Glomerular visceral epithelial cell (primary cell): ENCODE results near the gene AUTS2.

Experiments used
- DNase-seq: peaks from one replicate; pipeline ENCODE4 v3.0.0-alpha.2; 2016; ENCODE audit errors: extremely low spot score

AUTS2 gene

DNA sequence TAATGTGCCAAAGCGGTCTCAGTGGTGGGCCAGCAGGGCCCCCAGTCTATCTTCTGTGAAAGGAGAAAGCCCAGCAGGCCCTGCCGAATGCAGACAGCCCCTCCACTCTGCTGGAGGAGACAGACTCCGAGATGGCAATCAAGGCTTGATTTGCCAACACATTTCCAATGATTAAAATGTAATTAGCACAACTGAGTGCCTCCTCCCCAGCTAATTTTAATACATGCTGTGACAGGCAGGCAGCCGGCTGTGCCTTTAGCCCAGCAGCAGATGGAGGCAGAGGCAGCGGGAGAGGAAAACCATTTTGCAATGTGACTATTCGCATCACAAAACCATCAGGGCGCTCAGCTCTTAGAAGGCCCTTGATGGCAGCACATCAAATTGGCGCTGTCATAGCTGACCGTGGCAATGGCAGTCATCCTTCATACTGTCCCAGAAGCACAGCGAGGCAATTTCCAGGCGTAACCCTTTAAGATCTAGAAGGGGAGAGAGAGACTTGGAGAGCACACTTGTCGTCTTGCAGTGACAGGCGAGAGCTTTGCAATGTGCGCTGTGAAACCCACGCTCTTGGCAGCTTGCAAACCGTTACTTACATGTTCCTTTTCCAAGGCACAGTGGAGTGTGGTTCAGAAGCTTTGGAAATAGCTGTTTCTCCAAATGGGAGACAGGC, 818.8 kb downstream of the AUTS2 start:
- no peak for DNase-seq

DNA sequence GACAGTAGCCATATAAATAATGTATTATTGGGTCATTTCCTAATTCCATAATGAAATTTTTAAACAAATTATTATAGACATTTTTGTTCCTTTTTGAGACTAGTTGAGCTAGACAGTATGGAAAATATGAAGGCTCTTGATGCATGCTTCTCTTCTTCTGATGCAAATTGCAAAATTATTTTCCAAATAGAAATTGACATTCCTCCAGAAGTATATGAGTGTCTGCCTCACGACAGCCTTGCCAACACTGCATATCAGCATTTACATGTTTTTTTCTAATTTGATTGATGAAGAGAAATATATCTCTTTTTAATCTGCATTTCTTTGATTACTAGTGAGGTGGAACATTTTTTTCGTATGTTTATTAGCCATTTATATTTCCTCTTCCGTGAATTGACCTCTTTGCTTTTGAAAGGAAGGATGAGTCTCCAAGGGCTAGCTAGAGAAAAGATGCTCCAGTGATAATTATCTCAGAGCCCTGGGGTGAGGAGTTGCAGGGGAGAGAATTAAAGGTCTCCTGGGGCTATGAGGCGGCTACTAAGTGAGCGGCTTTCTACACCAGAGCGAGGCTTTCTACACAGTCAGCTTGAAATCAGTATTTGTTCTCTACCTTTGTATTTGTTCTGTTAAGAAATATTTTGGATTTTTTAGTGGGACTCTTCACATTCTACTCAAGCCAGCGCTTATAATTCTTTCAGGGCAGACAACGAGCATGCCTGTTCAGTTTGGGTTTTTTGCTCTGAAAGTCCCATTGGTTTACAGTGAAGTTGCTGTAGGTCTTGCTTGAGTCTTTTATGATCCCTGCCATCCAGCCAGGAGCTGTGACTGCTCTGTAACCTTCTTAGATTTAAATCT, 821.5 kb downstream of the AUTS2 start:
- DNase-seq, result no peak

DNA sequence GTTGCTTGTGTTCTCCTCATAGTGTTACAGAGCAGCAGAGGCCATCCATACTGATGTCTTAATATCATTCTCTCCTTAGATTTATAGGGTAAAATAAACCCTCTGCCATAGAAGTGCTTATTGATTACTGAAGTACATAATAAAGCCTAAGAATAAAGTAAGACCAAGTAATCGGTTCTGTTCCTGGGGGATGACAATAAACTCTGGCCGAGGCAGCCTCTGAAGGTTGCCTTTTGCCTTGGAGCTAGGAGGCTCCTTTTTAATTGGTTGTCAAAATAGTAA, 822.0 kb downstream of the AUTS2 start:
- no peak for DNase-seq

DNA sequence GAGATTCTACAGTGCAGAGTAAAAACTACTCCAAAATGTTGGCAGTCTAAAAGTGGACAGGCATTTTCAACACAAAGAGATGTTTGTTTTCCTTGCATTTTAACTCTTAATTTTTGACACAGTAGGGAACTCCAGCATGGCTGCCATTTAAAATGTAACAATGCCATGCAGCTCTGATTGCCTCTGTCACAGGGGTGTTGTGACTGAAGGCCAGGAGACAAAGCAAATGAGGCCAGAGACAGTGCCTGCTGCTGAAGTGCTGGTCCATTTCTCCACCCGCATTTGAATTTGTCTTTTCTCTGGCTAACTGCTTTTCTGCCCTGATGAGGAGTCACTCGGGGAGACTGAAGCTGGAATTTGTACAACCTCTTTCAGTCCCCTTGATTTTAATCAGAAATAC, 823.0 kb downstream of the AUTS2 start:
- DNase-seq, result no peak

DNA sequence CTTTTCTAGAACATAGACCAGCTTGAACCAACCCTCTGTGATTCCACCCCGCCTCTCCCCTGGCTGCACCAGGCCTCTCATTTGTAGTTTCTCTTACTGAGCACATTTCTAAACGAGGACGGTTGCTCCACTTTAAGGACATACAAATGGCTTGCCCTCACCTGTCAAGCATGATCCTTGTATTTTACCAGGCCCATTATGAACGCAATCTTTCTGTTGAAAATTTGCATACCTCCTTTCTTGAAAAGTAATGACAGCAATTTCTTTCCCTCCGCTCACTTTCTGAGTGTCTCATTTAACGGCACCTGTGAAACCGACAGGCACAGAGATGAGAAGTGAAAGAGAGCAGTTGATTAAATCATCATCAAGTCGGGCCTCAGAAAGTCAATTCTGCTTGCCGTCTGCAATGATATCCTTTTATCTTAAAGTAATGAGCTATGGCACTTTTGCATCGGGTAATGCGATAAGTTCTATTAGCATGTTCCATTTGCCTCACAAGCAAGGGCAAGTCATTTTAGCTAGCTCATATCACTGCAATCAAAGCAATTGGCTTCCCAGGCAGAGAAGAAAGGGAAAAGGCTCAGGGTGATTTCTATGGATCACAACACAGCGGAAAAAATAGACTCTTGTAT, 828.1 kb downstream of the AUTS2 start:
- no peak for DNase-seq

DNA sequence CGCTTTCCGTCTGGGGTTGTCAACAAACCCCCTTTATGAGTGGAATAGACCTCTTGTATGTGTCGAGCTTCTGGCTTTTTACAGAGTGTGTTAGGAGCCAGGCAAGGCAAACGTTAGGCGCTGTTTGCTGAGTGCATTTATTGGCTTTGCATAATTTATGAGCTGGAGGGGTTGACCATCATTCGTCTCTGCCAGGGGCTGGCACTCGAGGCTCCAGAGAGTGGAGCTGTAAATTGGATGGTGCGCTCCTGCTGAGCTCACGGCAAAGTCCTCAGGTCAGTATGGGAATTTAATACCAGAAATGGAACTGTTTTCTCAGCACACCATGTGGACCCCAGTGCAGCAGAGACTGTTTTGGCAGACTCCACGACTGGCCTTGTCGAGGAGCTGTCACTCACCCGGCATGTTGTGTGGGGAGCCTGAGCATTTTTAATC, 834.3 kb downstream of the AUTS2 start:
- no peak for DNase-seq

DNA sequence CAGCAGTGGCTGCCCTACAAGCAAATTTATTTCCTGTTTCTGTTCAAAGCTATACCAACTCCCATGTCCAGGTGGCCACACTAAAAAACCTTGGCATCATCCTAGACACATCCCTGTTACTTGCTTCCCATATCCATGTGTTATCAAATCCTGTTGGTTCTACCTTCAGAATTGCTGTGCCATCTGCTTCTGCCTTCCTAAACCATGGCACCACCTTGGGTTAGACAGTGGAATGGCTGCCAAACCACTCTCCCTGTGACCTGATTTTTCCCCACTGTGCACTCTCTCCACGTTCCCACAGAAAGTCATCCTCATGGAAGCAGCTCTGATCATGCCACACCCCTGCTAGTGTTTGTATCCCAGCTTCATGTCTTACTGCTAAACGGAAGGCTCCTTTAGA, 836.1 kb downstream of the AUTS2 start:
- DNase-seq, result no peak

DNA sequence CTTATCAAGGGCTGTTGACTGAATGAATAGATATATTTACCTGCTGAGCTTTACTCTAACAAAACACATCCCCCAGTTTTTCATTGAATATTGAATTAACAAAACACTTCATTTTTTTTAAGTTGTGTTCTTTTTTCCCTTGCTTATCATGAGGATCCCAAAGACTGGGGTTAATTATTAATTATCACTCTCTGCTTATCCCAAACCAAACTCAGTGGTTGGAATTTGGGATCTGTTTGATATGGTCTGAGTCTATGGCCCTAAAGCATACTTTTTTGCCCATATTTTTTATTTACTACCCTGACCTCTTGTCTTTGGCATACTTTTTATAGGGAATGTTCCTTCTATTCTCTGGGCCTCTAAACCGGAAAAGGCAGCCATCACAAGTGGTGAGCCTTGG, 836.5 kb downstream of the AUTS2 start:
- no peak for DNase-seq

DNA sequence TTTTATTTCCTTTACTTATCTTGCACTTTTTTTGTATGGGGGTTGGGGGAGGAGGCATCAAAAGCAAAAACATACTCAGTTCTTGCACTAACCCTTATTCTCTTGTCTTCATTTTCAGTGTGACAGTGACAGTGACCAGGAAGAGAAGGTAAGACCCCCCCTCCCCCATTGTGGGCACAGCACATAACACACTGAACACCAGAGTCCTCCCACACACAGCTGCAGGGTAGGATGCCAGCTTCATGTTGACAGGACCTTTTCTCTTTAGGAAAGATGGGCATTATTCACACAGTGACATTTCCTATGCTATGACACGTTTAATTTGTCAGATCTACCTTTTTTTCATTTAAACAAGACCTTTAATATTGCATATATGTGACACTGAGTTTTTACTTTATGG, 837.4 kb downstream of the AUTS2 start:
- no peak for DNase-seq

DNA sequence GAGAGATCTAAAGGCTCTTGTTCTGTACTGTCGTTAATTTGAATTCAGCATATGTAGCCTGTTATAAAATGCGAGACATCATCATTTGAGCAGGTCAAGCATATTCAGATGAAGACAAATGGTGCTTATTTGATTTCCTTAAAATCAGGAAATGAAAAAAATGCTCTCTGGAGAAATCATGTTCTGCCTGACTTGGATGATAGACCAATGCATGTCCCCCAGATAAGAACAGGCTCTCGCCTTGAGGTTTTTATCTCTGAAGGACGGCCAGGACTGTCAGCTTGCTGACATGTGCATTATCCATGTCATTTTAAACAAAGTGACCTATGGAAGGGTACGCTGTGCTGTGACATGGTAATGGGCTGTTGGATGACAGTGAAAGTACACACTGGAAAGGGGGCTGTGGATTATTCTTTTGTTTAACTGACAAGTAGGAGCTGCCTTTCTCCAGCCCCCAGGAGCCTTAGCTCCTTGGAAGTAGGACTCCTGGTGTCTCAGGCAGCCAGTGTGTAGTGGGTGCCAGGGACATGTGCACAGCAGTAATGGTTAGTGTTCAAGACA, 838.6 kb downstream of the AUTS2 start:
- DNase-seq, result no peak

DNA sequence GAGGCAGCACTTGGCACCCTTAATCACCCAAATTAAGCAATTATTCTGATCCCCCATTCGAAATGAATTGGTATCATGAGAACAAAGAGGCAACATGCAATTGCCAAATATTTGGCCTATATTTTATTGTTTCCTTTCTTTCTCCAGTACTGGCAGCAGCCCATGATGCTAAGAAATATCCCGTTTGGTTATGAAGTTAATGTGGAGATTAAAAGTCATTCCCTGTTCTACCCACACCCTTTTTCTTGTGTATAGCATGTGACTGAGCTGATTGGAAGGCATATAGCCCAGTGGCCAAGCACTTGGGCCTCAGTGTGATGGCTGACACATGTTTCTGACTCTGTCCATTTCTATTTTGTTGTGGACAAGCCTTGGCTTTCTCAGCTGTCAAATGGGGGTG, 841.4 kb downstream of the AUTS2 start:
- DNase-seq, result no peak

DNA sequence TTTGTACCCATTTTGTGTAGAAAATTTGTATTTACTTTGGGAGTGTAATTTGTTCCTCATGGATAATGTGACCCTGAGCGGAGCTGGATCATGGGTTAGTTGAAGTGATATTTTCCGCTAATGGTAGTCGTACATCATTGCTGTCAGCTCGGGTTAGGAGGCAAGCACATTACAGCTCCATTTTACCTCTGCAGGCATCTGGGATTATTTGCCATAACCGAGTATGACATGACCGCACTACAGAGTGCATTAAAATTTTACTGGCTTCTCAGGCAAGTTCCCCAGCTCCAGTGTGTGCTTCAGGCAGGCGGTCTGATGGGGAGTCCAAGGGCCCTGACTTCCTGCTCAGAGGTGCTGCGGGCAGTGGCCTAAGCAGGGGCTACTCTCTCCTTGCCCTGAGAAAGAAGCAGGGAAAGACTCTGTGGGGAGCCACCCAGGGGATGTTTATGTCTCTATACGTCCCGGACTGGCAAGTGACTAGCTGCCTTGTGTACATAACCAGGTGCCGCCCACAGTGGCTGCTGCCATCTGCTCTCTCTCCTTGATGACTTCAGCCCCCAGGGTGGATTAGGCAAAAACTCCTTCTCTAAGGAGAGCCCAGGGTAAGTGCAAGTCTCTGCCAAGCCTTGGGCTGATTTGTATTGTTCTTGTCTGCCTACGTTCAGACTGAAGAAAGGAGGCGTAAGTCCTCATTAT, 848.3 kb downstream of the AUTS2 start:
- no peak for DNase-seq

DNA sequence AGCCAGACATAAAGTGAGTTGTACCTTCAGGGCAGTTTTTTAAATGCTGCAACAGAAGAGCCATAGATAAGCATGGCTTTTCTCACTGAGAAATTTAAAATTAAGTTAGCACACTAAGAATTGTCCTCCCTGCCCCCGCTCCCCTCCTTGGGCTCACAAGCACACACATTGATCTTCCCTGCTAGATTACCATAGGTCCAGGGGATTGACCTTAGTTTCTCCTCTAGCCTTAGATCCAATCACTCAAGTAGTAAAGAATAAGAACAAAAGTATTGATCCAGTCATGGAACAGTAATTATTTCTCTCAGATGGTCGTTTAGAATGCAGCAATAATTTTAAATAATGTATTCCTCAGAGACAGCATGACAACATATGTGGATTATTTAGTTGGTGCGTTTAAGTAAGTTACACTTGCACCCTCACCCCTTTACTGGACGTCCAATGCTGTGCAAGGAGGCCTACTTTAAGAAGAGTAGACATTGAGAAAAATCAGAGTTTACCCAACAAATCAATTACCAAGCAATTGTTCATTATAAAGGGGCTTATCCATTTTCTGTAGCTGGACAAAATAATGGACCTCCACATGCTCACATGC, 850.1 kb downstream of the AUTS2 start:
- no peak for DNase-seq

DNA sequence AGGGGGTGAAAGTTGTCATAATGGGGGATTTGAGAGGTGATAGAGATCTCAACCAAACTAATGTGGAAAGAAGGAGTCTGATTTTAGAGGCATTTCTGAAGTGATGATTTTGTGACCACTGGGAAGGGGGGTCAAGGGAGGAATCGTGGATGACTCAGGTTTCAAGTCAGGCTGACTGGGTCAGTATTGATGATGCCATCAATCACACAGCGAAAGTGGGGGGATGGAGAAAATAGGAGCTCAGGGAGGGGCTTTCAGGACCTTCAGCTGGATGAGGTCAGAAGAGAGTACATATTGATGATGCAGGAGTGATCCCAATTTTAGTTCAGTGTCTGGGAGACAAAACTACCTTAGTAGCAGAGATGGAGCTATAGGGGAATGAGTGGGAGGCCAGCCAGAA, 852.5 kb downstream of the AUTS2 start:
- DNase-seq, result no peak

DNA sequence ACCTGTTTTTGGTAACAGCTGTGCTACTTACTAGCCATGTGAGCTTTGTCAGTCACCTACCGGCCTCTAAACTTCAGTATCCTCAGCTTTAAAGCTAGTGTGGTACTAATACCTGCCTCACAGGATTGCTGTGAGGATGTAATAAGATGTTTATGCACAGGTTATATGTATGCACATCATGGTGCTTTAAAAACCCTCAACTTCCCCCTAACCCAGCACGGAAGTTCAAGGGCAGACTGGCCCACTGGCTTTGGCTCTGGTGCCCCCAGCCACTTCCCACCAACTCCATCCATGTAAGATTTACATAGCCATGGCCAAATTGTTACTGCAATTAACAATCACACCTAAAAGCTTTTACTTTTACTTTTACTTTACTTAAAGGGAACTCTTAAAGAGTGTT, 857.6 kb downstream of the AUTS2 start:
- no peak for DNase-seq

DNA sequence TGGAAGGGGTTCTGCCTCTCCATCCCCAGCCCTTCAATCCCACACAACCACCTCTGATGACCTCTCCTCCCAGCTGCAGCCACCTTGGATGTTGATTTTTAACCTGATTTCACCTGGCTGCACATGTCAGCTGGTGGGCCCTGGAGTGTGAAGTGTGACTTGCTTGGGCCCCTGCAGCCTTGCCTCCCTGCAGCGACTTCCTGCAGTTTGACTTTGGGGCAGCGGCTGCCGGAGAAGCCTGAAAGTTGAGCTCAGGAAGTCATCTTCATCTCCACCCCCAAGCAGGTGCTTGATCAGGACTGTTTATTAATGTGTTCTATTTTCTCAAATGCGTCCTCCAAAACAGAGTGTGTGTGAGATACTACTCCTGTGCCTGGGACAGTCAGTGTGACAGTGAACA, 858.4 kb downstream of the AUTS2 start:
- no peak for DNase-seq

DNA sequence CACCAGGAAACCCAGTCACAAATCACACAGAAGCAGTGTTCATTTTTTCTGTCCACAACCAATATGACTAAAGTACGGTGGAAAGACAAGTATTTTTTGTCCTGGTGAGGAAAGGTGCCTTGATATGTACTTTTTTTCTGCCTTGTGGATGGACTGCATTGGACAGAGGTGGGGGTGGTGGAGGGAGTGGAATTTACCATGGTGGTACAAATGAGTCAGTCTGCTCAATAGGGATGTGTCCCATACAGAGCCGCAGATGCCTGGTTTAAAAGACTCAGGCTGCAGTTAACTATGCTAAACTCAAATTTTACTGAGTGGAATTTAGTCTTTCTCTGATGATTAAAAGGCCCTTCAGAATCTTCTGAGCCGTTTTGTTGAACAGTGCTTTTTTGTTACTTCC, 859.2 kb downstream of the AUTS2 start:
- no peak for DNase-seq

DNA sequence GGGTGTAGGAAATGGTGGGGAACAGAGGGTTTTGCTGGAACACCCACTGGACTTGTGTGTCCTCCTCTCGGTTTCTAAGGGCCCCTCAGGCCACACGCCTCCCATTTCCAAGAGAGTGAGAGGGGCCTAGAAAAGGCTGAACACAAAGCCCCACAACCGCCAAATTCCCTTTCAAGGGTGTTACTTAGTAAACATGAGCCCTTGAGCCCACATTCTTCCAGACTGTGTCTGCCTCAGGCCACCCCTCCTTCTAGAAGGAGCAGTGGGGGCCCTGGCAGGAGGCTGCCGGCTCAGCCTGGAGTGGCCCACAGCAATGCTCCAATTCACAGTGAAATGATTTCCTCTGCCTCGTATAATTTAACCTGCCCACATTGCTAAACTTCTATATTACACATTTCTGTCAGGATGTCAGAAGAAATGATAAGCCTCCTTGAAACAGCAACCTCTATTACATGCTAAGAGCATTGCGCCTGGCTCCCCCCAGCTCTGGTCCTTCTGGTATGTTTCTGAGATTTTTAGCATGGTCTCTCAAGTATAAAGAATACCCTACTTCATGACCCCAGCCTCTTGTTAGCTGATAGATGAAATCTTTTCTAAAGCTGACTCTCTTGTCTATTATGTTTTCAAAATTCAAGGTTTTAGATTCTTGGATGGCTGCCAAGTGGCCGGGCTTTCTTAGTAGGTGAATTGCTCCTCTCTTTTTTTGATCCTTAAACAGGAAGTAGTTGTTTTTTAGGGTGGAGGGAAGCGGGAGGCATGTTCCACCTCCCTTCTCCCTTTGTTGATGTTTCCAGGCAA, 859.8 kb downstream of the AUTS2 start:
- DNase-seq, result no peak

DNA sequence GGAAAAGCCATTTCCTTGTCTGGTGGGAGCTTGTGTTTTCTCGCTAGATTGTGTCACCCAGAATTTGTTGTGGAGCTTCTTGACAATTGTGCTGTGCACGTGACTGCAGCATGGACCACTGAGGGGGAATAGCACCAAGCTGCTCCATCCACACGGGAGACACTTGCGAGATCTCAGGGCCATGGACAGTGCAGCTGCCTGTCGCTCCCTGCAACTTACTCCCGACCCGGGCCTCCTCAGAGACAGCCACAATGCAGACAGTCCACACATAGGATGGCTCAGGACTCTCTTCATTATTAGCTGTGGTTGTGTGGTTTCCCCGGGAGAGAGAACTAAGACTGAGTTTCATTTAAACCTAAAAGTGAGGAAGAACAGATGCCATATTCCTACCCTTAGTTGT, 860.5 kb downstream of the AUTS2 start:
- DNase-seq, result no peak

DNA sequence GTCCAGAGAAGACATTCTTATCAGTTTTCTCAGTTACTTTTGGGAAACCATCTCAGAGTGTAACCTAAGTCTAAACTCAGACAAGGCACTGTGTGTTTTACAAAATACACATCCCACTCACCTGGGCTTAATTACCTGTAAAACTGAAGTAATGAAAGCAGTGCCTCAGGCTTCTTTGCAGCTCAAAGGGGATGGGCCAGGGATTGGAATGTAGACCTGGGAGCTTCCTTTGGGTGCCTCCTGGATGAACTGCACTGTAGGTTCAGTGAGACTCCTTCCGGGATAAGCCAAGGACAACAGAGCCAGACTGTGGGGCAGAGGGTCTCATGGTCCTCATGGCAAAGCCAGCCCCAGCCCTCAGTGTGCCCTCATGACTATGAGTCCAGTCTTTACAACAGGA, 861.3 kb downstream of the AUTS2 start:
- no peak for DNase-seq

DNA sequence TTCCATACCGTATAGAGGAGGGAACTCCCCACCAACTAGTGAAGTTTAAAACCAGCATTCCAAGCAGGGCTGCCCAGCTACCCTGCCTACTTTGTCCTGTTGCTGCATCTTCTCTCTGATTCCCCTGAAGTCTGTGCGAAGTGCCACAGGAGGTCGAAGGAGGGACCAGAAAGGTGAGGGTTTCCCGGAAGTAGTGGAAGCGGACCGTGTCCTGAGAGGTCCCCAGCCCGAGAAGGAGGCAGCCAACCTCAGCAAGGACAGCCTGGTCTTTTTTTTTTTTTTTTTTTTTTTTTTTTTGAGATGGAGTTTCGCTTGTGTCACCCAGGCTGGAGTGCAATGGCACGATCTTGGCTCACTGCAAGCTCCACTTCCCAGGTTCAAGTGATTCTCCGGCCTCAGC, 861.8 kb downstream of the AUTS2 start:
- DNase-seq, result no peak
